Heart left ventricle (tissue), 16 donors: Measurements from ENCODE around the gene MYO10. TPM values are rescaled to one million over a fixed set of nuclear protein-coding genes. Genes with fewer than 3 reads are reported as not detected.

Experiments
- ATAC-seq, 4 donors: fragments of 200-7000 bp; cut with Tn5 transposase; one replicate each; pipeline ENCODE4 v1.9.1; 2020 to 2022; ENCODE audit warnings: moderate library complexity in 4 of 4, mild to moderate bottlenecking in 3 of 4, moderate number of reproducible peaks in 1 of 4
- DNase-seq, 5 donors: peaks; one replicate each; pipeline ENCODE4 v3.0.0-alpha.2; 2020
- H3K27ac ChIP-seq, 12 donors: fragments of 200-600 bp; sonication (generic) in 4 of 12; one replicate each; pipeline versions ENCODE4 v1.5.0 to v1.8.0; 2016 to 2022; ENCODE audit warnings: mild to moderate bottlenecking in 2 of 12
- H3K27me3 ChIP-seq, 9 donors: fragments of 200-600 bp; sonication (generic) in 2 of 9; one replicate each; pipeline versions ENCODE4 v1.5.1 to v1.8.0; 2016 to 2022; ENCODE audit warnings: mild to moderate bottlenecking in 3 of 9
- H3K36me3 ChIP-seq, 9 donors: fragments of 200-600 bp; sonication (generic) in 2 of 9; one replicate each; pipeline versions ENCODE4 v1.5.0 to v1.8.0; 2018 to 2022; ENCODE audit warnings: mild to moderate bottlenecking in 2 of 9
- H3K4me1 ChIP-seq, 12 donors: fragments of 200-600 bp; sonication (generic) in 4 of 12; one replicate each; pipeline versions ENCODE4 v1.5.0 to v1.8.0; 2016 to 2022; ENCODE audit warnings: mild to moderate bottlenecking in 3 of 12
- H3K4me3 ChIP-seq, 12 donors: fragments of 200-600 bp; sonication (generic) in 4 of 12; one replicate each; pipeline versions ENCODE4 v1.5.0 to v1.8.0; 2017 to 2022; ENCODE audit warnings: mild to moderate bottlenecking in 9 of 12, moderate library complexity in 4 of 12
- H3K9me3 ChIP-seq, 12 donors: fragments of 200-600 bp; sonication (generic) in 4 of 12; one replicate each; pipeline versions ENCODE4 v1.5.0 to v1.8.0; 2016 to 2022; ENCODE audit warnings: mild to moderate bottlenecking in 1 of 12
- POLR2A ChIP-seq, 2 donors: fragments of 450-650 bp; IDR thresholded peaks; one replicate each; pipeline ENCODE4 v1.6.1; 2017; ENCODE audit warnings: antibody characterized with exemption in 2 of 2, mild to moderate bottlenecking in 2 of 2, moderate library complexity in 2 of 2
- WGBS, 4 donors: extraction: QIAGEN DNeasy Blood & Tissue Kit in 2 of 4; methylation state at CpG; one replicate each; pipeline versions ENCODE4 v1.1.5 to v1.1.7; 2013 to 2018; 5-methylcytosine and 5-hydroxymethylcytosine counted together
- intact Hi-C, 10 donors: fragments of 100-400 bp; cut with DNase I; formaldehyde crosslinking; loops; one replicate each; pipeline versions ENCODE4 v1.11.1 to v1.14.2; 2022
- polyA plus RNA-seq, 2 donors: library from polyadenylated mRNA; stranded (reverse); fragments of 200-250 nt; gene quantifications; one replicate each; pipeline ENCODE4 v1.2.3, GENCODE V29; 2013
- total RNA-seq, 9 donors: library from RNA; depleted of rRNA in 2 of 9; stranded (reverse); fragments of >200 nt in 2 of 9; fragmentation: NEBNext Ultra II Directional in 3 of 9; extraction: Animal tissue kit (Norgen Biotek cat#: 25700) in 3 of 9; gene quantifications; one replicate each; pipeline versions ENCODE4 v1.1.0 to v1.2.4, GENCODE V29; 2016 to 2023
- TF ChIP-seq, protein P1 (sequence below), 12 donors: fragments of 200-600 bp; sonication (generic) in 4 of 12; IDR thresholded peaks; one replicate each; pipeline versions ENCODE4 v1.5.0 to v1.8.0; 2018 to 2022; ENCODE audit warnings: antibody characterized with exemption in 12 of 12, mild to moderate bottlenecking in 5 of 12
- donor health status: ischemic (EF 13 %, LVEDD 7.1; RV severe dilation, severe dysfunction).
- donor health status: healthy with polysubstance abuse.
- donor health status: DM: no; HTN: yes; CAD: no.
- donor health status: DM: no; HTN: no; CAD: no.
- donor health status: ischemic (EF 25% LVEDD 6.9; RV normal size, moderate dysfunction).
- donor health status: ischemic (EF 25% LVEDD 5.7; RV mildly dilated, moderate dysfunction).
- donor health status: healthy.
- donor health status: DM: yes; HTN: yes; CAD: no.
- donor health status: ischemic (EF 35%, LVEDD 5.7; RV mildly dilated, moderate dysfunction).
- donor health status: nonischemic (EF 11% LVEDD 7.7; RV severe dilation, severe dysfunction).
- donor health status: DM: yes; HTN: yes; CAD: no.
- donor health status: PGD.
- donor health status: ischemic (EF 29% LVEDD 5.4; RV normal size, mild dysfunction).
- donor health status: nonischemic (EF 23%, LVEDD 6.1; RV moderate dilation, normal function).

Gene MYO10
- total and polyA plus RNA-seq, 11 donors: 2.0 to 17.3 (median 3.8) TPM

DNA sequence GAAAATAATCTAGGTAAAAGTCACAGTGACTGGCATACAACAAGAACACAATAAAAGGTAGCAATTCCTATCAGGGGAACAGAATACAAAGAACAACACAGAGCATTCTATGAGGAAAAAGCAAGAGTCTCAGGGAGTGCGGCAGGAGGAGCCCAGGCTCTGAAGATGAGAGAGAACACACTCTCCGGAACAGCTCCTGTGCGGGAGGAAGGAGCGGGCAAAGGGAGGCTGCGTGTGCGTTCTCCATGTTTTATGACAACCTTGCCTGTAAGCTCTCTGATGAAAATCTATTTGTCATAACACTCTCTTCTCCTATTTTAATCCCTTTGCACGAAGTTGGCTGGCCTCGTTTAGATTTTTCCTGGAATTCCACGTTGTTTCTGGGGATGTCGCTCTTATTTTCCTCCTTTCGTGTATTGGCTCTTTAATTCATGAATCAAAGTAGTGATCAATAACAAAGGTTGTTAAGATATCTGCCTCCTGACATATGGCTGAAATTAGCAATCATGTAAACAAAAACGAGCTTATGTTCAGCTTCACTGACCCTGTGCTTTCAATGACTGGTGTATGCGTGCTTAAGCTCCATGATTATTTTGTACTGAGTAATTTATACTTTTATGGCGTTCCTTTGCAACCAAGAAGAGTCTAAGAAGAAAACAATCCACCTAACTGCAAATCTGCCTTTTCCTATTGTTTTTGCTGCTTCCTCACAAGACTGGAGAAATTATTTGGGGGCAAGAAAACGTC lies 109.5 kb downstream of the MYO10 start:
- Histone ChIP-seq H3K9me3 (no peaks in the 10 kb centered on the region), H3K4me3 (no peak overlapping the region), H3K36me3 (no peaks in the 10 kb centered on the region), H3K4me1 (peaks cover 0 to 7% (median 0%) of the 10 kb centered on the region in 12 donors), H3K27ac (no peak overlapping the region), H3K27me3 (peaks cover 0 to 7% (median 0%) of the 10 kb centered on the region in 9 donors)
- no peak for ATAC-seq
- 74 to 80% (median 78%) methylated on average over 15 of the region's 15 CpGs for WGBS, 4 donors
- intact Hi-C loops: no loop called here
- DNase-seq: no peak
- TF ChIP-seq, protein P1, sequence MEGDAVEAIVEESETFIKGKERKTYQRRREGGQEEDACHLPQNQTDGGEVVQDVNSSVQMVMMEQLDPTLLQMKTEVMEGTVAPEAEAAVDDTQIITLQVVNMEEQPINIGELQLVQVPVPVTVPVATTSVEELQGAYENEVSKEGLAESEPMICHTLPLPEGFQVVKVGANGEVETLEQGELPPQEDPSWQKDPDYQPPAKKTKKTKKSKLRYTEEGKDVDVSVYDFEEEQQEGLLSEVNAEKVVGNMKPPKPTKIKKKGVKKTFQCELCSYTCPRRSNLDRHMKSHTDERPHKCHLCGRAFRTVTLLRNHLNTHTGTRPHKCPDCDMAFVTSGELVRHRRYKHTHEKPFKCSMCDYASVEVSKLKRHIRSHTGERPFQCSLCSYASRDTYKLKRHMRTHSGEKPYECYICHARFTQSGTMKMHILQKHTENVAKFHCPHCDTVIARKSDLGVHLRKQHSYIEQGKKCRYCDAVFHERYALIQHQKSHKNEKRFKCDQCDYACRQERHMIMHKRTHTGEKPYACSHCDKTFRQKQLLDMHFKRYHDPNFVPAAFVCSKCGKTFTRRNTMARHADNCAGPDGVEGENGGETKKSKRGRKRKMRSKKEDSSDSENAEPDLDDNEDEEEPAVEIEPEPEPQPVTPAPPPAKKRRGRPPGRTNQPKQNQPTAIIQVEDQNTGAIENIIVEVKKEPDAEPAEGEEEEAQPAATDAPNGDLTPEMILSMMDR (IDR thresholded peaks at IDR 0.05): no peak
- TF ChIP-seq POLR2A (IDR thresholded peaks at IDR 0.05): no peak

DNA sequence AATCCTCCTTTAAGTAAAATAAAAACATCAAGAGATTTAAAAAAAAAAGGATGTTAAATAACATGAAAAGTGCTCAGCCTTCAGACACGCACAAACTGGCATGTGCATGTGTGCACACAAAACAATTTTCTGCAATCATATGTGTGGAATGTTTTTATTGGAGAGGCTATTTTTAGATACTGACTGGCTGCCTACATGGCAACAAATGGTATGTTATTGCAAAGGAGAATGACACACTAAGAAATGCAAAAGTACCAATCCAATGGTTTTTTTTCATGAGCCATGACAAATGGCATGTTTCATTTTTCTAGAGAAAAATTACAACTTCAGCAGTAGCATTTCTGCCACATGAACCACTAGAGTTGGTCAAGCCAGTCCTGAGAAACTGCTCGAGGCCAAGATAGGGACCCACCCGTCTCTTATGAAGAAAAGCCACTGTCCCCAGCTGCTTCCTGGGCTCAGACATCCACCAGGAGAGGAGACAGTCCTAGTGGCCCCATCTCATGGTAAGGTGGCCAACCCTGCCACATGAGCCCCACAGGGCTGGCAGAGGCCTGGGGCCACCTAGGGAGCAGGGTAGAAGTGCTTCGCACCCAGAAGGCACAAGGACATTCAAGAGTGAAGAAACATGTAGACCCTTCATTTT lies 116.4 kb downstream of the MYO10 start:
- DNase-seq (no peak), ATAC-seq (no peak)
- H3K27ac ChIP-seq: no peak overlapping the region
- TF ChIP-seq, protein P1 (IDR thresholded peaks at IDR 0.05): no peak
- no peak for TF ChIP-seq POLR2A (IDR thresholded peaks at IDR 0.05)
- peaks cover 0 to 6% (median 0%) of the 10 kb centered on the region in 12 donors for H3K4me1 ChIP-seq
- H3K4me3 ChIP-seq: no peak overlapping the region
- no peaks in the 10 kb centered on the region for H3K27me3 ChIP-seq
- no peaks in the 10 kb centered on the region for H3K9me3 ChIP-seq
- H3K36me3 ChIP-seq: peaks cover 0 to 5% (median 0%) of the 10 kb centered on the region in 9 donors
- 79 to 80% (median 79%) methylated on average over 4 of the region's 4 CpGs for WGBS, 4 donors
- intact Hi-C loops: no loop called here

DNA sequence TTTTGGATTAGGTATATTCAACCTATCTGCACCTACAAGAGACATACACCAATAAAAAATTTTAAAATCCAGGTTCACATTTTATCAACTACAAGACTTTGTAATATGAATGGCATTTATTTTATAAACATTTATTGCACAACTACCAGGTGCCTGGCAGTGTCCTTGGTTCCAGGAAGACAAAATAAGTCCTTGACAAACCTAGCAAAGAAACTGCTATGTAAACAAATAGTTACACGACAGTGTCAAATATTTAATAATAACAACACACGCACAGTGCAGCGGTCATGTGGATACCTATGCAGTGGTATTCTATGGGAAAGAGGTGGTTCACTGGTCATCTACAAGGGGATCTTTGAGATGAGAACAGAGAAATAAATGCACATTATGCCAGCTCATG lies 120.7 kb downstream of the MYO10 start:
- Histone ChIP-seq H3K4me3 (no peak overlapping the region), H3K36me3 (peaks cover 0 to 5% (median 0%) of the 10 kb centered on the region in 9 donors), H3K27me3 (no peaks in the 10 kb centered on the region), H3K27ac (no peak overlapping the region), H3K4me1 (peaks cover 0 to 6% (median 0%) of the 10 kb centered on the region in 12 donors), H3K9me3 (no peaks in the 10 kb centered on the region)
- DNase-seq (no peak), ATAC-seq (no peak)
- WGBS, 4 donors: 68 to 86% (median 83%) methylated on average over 3 of the region's 3 CpGs
- TF ChIP-seq, protein P1 (IDR thresholded peaks at IDR 0.05): no peak
- TF ChIP-seq POLR2A (IDR thresholded peaks at IDR 0.05): no peak
- intact Hi-C loops: no loop called here

DNA sequence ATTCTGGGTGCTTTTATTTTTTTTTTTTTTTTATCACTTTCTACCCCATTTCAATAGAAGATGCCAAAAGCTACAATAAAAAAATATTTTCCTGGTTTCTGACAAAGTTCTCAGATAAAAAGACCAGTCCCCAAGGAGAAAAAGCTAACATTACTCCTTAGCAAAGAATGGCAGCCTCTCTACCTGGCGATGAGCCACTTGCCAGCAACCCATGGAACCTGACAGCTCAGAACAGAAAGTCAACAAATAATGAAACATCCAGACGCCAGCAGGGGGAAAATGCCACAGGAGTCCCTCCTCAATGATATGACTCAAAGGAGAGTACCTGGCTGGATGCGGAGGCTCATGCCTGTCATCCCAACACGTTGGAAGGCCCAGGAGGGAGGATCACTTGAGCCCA lies 123.2 kb downstream of the MYO10 start:
- Histone ChIP-seq H3K36me3 (peaks cover 0 to 5% (median 0%) of the 10 kb centered on the region in 9 donors), H3K4me3 (no peak overlapping the region), H3K4me1 (peaks cover 0 to 15% (median 11%) of the 10 kb centered on the region in 12 donors), H3K27me3 (no peaks in the 10 kb centered on the region), H3K9me3 (no peaks in the 10 kb centered on the region), H3K27ac (no peak overlapping the region)
- 83 to 90% (median 85%) methylated on average over 4 of the region's 4 CpGs for WGBS, 4 donors
- intact Hi-C loops: no loop called here
- no peak for ATAC-seq
- TF ChIP-seq POLR2A (IDR thresholded peaks at IDR 0.05): no peak
- TF ChIP-seq, protein P1 (IDR thresholded peaks at IDR 0.05): no peak
- no peak for DNase-seq
